Activated T-cell treated with anti-CD3 and anti-CD28 coated beads, Interleukin-2, amount 50 U/mL, for 4 hours (primary cell): ENCODE results near the gene COX4I2. TPM values are rescaled to one million over a fixed set of nuclear protein-coding genes. Genes with fewer than 3 reads are reported as not detected.

Experiments used
- ATAC-seq, 2 donors: fragments of 200-7000 bp; cut with Tn5 transposase; one replicate each; pipeline ENCODE4 v1.10.0; 2021
- DNase-seq: peaks from one replicate; pipeline ENCODE4 v3.0.0-alpha.2; 2020
- H3K27me3 Mint-ChIP-seq: one replicate; pipeline ENCODE4 v1.8.0; 2021; ENCODE audit warnings: low read depth, mixed read lengths
- H3K36me3 Mint-ChIP-seq: one replicate; pipeline ENCODE4 v1.8.0; 2022; ENCODE audit warnings: mixed read lengths; ENCODE audit not compliant: insufficient read depth
- H3K4me1 Mint-ChIP-seq: one replicate; pipeline ENCODE4 v1.8.0; 2021; ENCODE audit warnings: low read depth, mixed read lengths
- H3K4me3 Mint-ChIP-seq: one replicate; pipeline ENCODE4 v1.8.0; 2021; ENCODE audit warnings: mild to moderate bottlenecking, moderate library complexity, mixed read lengths
- H3K9me3 Mint-ChIP-seq: one replicate; pipeline ENCODE4 v1.8.0; 2021; ENCODE audit warnings: mixed read lengths
- total RNA-seq, 3 donors: library from RNA; stranded (reverse); gene quantifications; one replicate each; pipeline ENCODE4 v1.2.1, GENCODE V29; 2021

Gene COX4I2
- total RNA-seq, 3 donors from 2014 or later: not detected

GRCh38 chr20:31682352-31682751 lies 44.6 kb downstream of the COX4I2 start:
- peaks cover 71% of the 10 kb centered on the region for H3K36me3 Mint-ChIP-seq
- H3K9me3 Mint-ChIP-seq: no peaks in the 10 kb centered on the region
- ATAC-seq (no peak), DNase-seq (no peak)
- H3K4me1 Mint-ChIP-seq: peaks cover 94% of the 10 kb centered on the region
- H3K27me3 Mint-ChIP-seq: no peaks in the 10 kb centered on the region
- no peak overlapping the region for H3K4me3 Mint-ChIP-seq

GRCh38 chr20:31682927-31683326 lies 45.2 kb downstream of the COX4I2 start:
- H3K27me3 Mint-ChIP-seq: no peaks in the 10 kb centered on the region
- H3K36me3 Mint-ChIP-seq: peaks cover 72% of the 10 kb centered on the region

GRCh38 chr20:31684153-31685015 lies 46.7 kb downstream of the COX4I2 start:
- peak in 1 of 2 donors; percentile 41 for ATAC-seq
- DNase-seq: no peak
- no peaks in the 10 kb centered on the region for H3K27me3 Mint-ChIP-seq
- peaks cover 82% of the 10 kb centered on the region for H3K4me1 Mint-ChIP-seq
- H3K36me3 Mint-ChIP-seq: peaks cover 66% of the 10 kb centered on the region
- H3K4me3 Mint-ChIP-seq: no peak overlapping the region
- no peaks in the 10 kb centered on the region for H3K9me3 Mint-ChIP-seq

More at GRCh38 chr20:31682927-31683326, 45.2 kb downstream of the COX4I2 start:
- no peak for DNase-seq
- H3K4me3 Mint-ChIP-seq: no peak overlapping the region
- peaks cover 91% of the 10 kb centered on the region for H3K4me1 Mint-ChIP-seq
- ATAC-seq: no peak
- H3K9me3 Mint-ChIP-seq: no peaks in the 10 kb centered on the region

- Mint-ChIP-seq H3K27me3 (no peaks in the 10 kb centered on the region), H3K4me3 (no peak overlapping the region), H3K4me1 (peaks cover 72% of the 10 kb centered on the region), H3K36me3 (peaks cover 58% of the 10 kb centered on the region), H3K9me3 (no peaks in the 10 kb centered on the region)
- ATAC-seq (no peak), DNase-seq (no peak)
Measured at GRCh38 chr20:31685853-31686643, 48.3 kb downstream of the COX4I2 start.

GRCh38 chr20:31687777-31688176 lies 50.1 kb downstream of the COX4I2 start:
- peaks cover 55% of the 10 kb centered on the region for H3K36me3 Mint-ChIP-seq
- no peaks in the 10 kb centered on the region for H3K9me3 Mint-ChIP-seq
- peaks cover 69% of the 10 kb centered on the region for H3K4me1 Mint-ChIP-seq
- ATAC-seq (no peak), DNase-seq (no peak)
- H3K4me3 Mint-ChIP-seq: no peak overlapping the region
- no peaks in the 10 kb centered on the region for H3K27me3 Mint-ChIP-seq

- Mint-ChIP-seq H3K4me3 (no peak overlapping the region), H3K9me3 (no peaks in the 10 kb centered on the region), H3K36me3 (peaks cover 44% of the 10 kb centered on the region), H3K4me1 (peaks cover 62% of the 10 kb centered on the region), H3K27me3 (no peaks in the 10 kb centered on the region)
- DNase-seq (no peak), ATAC-seq (no peak)
Measured at GRCh38 chr20:31689141-31689540, 51.4 kb downstream of the COX4I2 start.

GRCh38 chr20:31690124-31690666 lies 52.5 kb downstream of the COX4I2 start:
- Mint-ChIP-seq H3K36me3 (peaks cover 42% of the 10 kb centered on the region), H3K9me3 (no peaks in the 10 kb centered on the region), H3K4me3 (no peak overlapping the region), H3K27me3 (no peaks in the 10 kb centered on the region), H3K4me1 (peaks cover 62% of the 10 kb centered on the region)
- DNase-seq (no peak), ATAC-seq (no peak)

GRCh38 chr20:31691646-31692275 lies 54.0 kb downstream of the COX4I2 start:
- H3K9me3 Mint-ChIP-seq: no peaks in the 10 kb centered on the region
- H3K4me1 Mint-ChIP-seq: peaks cover 55% of the 10 kb centered on the region
- H3K4me3 Mint-ChIP-seq: no peak overlapping the region
- no peaks in the 10 kb centered on the region for H3K27me3 Mint-ChIP-seq
- no peak for DNase-seq
- ATAC-seq: no peak
- H3K36me3 Mint-ChIP-seq: peaks cover 37% of the 10 kb centered on the region

GRCh38 chr20:31693402-31693801 lies 55.7 kb downstream of the COX4I2 start:
- H3K27me3 Mint-ChIP-seq: no peaks in the 10 kb centered on the region
- peaks cover 27% of the 10 kb centered on the region for H3K36me3 Mint-ChIP-seq
- peaks cover 54% of the 10 kb centered on the region for H3K4me1 Mint-ChIP-seq
- no peak for DNase-seq
- no peak for ATAC-seq
- no peaks in the 10 kb centered on the region for H3K9me3 Mint-ChIP-seq
- no peak overlapping the region for H3K4me3 Mint-ChIP-seq

- ATAC-seq (no peak), DNase-seq (no peak)
- peaks cover 24% of the 10 kb centered on the region for H3K36me3 Mint-ChIP-seq
- H3K4me1 Mint-ChIP-seq: peaks cover 55% of the 10 kb centered on the region
- no peaks in the 10 kb centered on the region for H3K27me3 Mint-ChIP-seq
- no peaks in the 10 kb centered on the region for H3K9me3 Mint-ChIP-seq
- H3K4me3 Mint-ChIP-seq: no peak overlapping the region
Measured at GRCh38 chr20:31693987-31694661, 56.4 kb downstream of the COX4I2 start.

Other genes with a start within 250 kb of the COX4I2 start
- not detected for gene DEFB119, start 247.3 kb upstream of the COX4I2 start, total RNA-seq
- gene DEFB121, start 231.7 kb upstream of the COX4I2 start, total RNA-seq: not detected
- gene DEFB123, start 197.3 kb upstream of the COX4I2 start, total RNA-seq: not detected
- gene DEFB124, start 162.8 kb upstream of the COX4I2 start, total RNA-seq: not detected
- gene REM1, start 162.6 kb upstream of the COX4I2 start, total RNA-seq: not detected
- gene HM13, start 123.5 kb upstream of the COX4I2 start, total RNA-seq: 100 to 1,000 TPM; 191 to 210 (median 195) TPM
- gene ID1, start 32.6 kb upstream of the COX4I2 start, total RNA-seq: 1 to 10 TPM; 1.4 to 1.6 (median 1.5) TPM
- 100 to 1,000 TPM; 237 to 274 (median 248) TPM for gene BCL2L1, start 85.0 kb downstream of the COX4I2 start, total RNA-seq
- gene TPX2, start 101.4 kb downstream of the COX4I2 start, total RNA-seq: 1 to 10 TPM; 8.0 to 9.9 (median 9.3) TPM
- gene MYLK2, start 181.4 kb downstream of the COX4I2 start, total RNA-seq: under 1 TPM in 2 of 3 donors, not detected in 1; 0.10 to 0.11 TPM
- gene FOXS1, start 207.7 kb downstream of the COX4I2 start, total RNA-seq: not detected
- gene DUSP15, start 232.6 kb downstream of the COX4I2 start, total RNA-seq: not detected
- not detected for gene TTLL9, start 232.7 kb downstream of the COX4I2 start, total RNA-seq